Karpas-422 (cell line): ENCODE data around the gene MRPS33. TPM values are rescaled to one million over a fixed set of nuclear protein-coding genes. Genes with fewer than 3 reads are reported as not detected.

Source experiments
- DNase-seq: peaks from one replicate; pipeline ENCODE4 v3.0.0-alpha.2; 2015
- H2AFZ ChIP-seq: fragments of 200-600 bp; sonication (generic); 2 replicates; pipeline ENCODE4 v1.6.1; 2014; ENCODE audit warnings: antibody characterized with exemption, low read length, mixed read lengths
- H3K27ac ChIP-seq: fragments of 200-600 bp; sonication (generic); 2 replicates; pipeline ENCODE4 v1.5.1; 2014; ENCODE audit warnings: mild to moderate bottlenecking, low read length, moderate library complexity
- H3K27me3 ChIP-seq: fragments of 200-600 bp; sonication (generic); 2 replicates; pipeline ENCODE4 v1.6.1; 2014; ENCODE audit warnings: low read length, mixed read lengths
- H3K36me3 ChIP-seq: fragments of 200-600 bp; sonication (generic); 2 replicates; pipeline ENCODE4 v1.6.1; 2014; ENCODE audit warnings: low read length, mixed read lengths; ENCODE audit not compliant: insufficient read depth
- H3K4me1 ChIP-seq: fragments of 200-600 bp; sonication (generic); 2 replicates; pipeline ENCODE4 v1.6.1; 2014; ENCODE audit warnings: mild to moderate bottlenecking, low read length, mixed read lengths
- H3K4me2 ChIP-seq: fragments of 200-600 bp; sonication (generic); 2 replicates; pipeline ENCODE4 v1.6.1; 2014; ENCODE audit warnings: low read length, low read depth, mild to moderate bottlenecking; ENCODE audit not compliant: poor library complexity, severe bottlenecking
- H3K4me3 ChIP-seq: fragments of 200-600 bp; sonication (generic); 2 replicates; pipeline ENCODE4 v1.5.1; 2014; ENCODE audit warnings: mild to moderate bottlenecking, antibody characterized with exemption, low read length, mixed read lengths
- H3K79me2 ChIP-seq: fragments of 200-600 bp; sonication (generic); 2 replicates; pipeline ENCODE4 v1.6.1; 2014; ENCODE audit warnings: mild to moderate bottlenecking, low read length, mixed read lengths
- H3K9ac ChIP-seq: fragments of 200-600 bp; sonication (generic); 2 replicates; pipeline ENCODE4 v1.6.0; 2014; ENCODE audit warnings: low read length
- H3K9me2 ChIP-seq: fragments of 200-600 bp; sonication (generic), shearing (Covaris generic); replicated peaks from 2 replicates; pipeline ENCODE4 v1.6.0; 2014; ENCODE audit warnings: mild to moderate bottlenecking, low read length, moderate library complexity; ENCODE audit not compliant: insufficient read depth
- H3K9me3 ChIP-seq: fragments of 300-700, 200-600 bp; sonication (generic); 2 replicates; pipeline ENCODE4 v1.6.1; 2014; ENCODE audit warnings: low read length, mixed read lengths
- H4K20me1 ChIP-seq: fragments of 200-600 bp; sonication (generic); 2 replicates; pipeline ENCODE4 v1.6.1; 2014; ENCODE audit warnings: mild to moderate bottlenecking, antibody characterized with exemption, low read length, low read depth; ENCODE audit not compliant: insufficient read depth
- total RNA-seq: library from RNA; depleted of rRNA; stranded (reverse); fragments of >200 nt; shearing (Covaris generic); gene quantifications from 2 replicates; pipeline ENCODE4 v1.2.3, GENCODE V29; 2014; ENCODE audit warnings: low replicate concordance; rRNA removed

MRPS33 gene
- 25.2 and 26.8 TPM in 2 replicates for total RNA-seq

GRCh38 chr7:141014524-141015395 lies at the start of gene MRPS33:
Gene MRPS33 (minus strand): TSS chr7:141014952. CDS start chr7:141010633, 4,319 bp downstream.
- H3K4me2 ChIP-seq: peak within 1 kb of the TSS; percentile 57
- peak within 1 kb of the TSS; percentile 83; the same call in 1 of the 2 replicates for H2AFZ ChIP-seq
- no peaks in the 10 kb centered on the region for H3K36me3 ChIP-seq
- H3K27me3 ChIP-seq: no peaks in the 10 kb centered on the region
- H3K4me3 ChIP-seq: peak within 1 kb of the TSS; percentile 71
- H4K20me1 ChIP-seq: no peaks in the 10 kb centered on the region
- no peaks in the 10 kb centered on the region for H3K9me3 ChIP-seq
- H3K4me1 ChIP-seq: peaks cover 13% of the 10 kb centered on the region
- peak within 1 kb of the TSS; percentile 71 for H3K9ac ChIP-seq
- H3K9me2 ChIP-seq: no peaks in the 10 kb centered on the region
- peaks cover 23% of the 10 kb centered on the region for H3K79me2 ChIP-seq
- peak within 1 kb of the TSS; percentile 60 for H3K27ac ChIP-seq
- DNase-seq: peak; percentile 96

- Histone ChIP-seq H3K9me3 (no peaks in the 10 kb centered on the region), H3K36me3 (no peaks in the 10 kb centered on the region), H3K4me2 (no peak overlapping the region), H3K9ac (no peak overlapping the region), H3K27me3 (0 out of 2 replicates have a peak, but pooled peaks cover 2% of the 10 kb centered on the region), H3K27ac (no peak overlapping the region), H3K9me2 (no peaks in the 10 kb centered on the region), H3K4me1 (no peaks in the 10 kb centered on the region), H3K79me2 (no peaks in the 10 kb centered on the region), H2AFZ (no peak overlapping the region), H3K4me3 (no peak overlapping the region), H4K20me1 (no peaks in the 10 kb centered on the region)
- DNase-seq: no peak
These were observed 43.0 kb upstream of the MRPS33 start for GRCh38 chr7:141057788-141058187.

DNA sequence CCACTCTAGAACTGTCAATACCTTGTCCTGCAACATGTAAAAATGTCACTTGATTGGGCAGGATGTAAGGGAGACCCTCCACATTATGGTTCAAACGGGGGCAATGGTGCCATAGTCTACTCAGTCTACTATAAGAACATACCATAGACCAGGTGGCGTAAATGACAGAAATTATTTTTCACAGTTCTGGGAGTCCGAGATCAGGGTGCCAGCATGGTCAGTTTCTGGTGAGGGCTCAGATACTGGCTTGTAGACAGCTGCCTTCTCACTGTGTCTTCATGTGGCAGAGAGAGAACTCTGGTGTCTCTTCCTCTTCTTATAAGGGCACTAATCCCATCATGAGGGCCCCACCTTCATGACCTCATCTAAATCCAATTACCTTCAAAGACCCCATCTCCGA lies 40.4 kb upstream of the MRPS33 start:
- no peaks in the 10 kb centered on the region for H3K9me2 ChIP-seq
- H3K79me2 ChIP-seq: no peaks in the 10 kb centered on the region
- 0 out of 2 replicates have a peak, but pooled peaks cover 2% of the 10 kb centered on the region for H3K27me3 ChIP-seq
- H2AFZ ChIP-seq: no peak overlapping the region
- no peak for DNase-seq
- H3K36me3 ChIP-seq: no peaks in the 10 kb centered on the region
- H3K9ac ChIP-seq: no peak overlapping the region
- no peak overlapping the region for H3K27ac ChIP-seq
- H3K4me2 ChIP-seq: no peak overlapping the region
- H3K4me1 ChIP-seq: no peaks in the 10 kb centered on the region
- H3K9me3 ChIP-seq: no peaks in the 10 kb centered on the region
- no peaks in the 10 kb centered on the region for H4K20me1 ChIP-seq
- no peak overlapping the region for H3K4me3 ChIP-seq

DNA sequence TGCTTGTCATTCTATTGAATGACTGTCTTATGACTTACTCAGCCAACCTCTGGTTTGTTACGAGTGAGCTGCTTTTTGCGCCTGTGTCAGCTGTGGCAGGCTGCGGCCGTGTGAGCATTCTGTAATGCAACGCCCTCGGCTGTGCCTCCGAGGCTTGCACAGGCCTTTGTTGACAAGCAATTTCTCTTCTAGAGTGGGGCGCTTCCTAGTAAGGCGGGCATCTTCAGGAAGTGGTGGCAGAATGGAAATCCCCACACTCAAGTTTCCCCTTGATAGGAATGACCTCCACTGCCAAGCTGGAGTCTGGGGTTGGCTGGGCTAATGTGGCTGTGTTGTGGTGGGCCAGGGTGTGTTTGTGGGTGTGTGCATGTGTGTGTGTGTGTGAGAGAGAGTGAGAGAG lies 38.9 kb upstream of the MRPS33 start:
- no peaks in the 10 kb centered on the region for H3K4me1 ChIP-seq
- H3K4me2 ChIP-seq: no peak overlapping the region
- H3K79me2 ChIP-seq: no peaks in the 10 kb centered on the region
- no peak overlapping the region for H2AFZ ChIP-seq
- no peaks in the 10 kb centered on the region for H4K20me1 ChIP-seq
- no peak overlapping the region for H3K27ac ChIP-seq
- no peaks in the 10 kb centered on the region for H3K36me3 ChIP-seq
- no peak for DNase-seq
- no peak overlapping the region for H3K9ac ChIP-seq
- H3K9me3 ChIP-seq: no peaks in the 10 kb centered on the region
- no peak overlapping the region for H3K4me3 ChIP-seq
- no peaks in the 10 kb centered on the region for H3K9me2 ChIP-seq
- H3K27me3 ChIP-seq: 0 out of 2 replicates have a peak, but pooled peaks cover 2% of the 10 kb centered on the region

DNA sequence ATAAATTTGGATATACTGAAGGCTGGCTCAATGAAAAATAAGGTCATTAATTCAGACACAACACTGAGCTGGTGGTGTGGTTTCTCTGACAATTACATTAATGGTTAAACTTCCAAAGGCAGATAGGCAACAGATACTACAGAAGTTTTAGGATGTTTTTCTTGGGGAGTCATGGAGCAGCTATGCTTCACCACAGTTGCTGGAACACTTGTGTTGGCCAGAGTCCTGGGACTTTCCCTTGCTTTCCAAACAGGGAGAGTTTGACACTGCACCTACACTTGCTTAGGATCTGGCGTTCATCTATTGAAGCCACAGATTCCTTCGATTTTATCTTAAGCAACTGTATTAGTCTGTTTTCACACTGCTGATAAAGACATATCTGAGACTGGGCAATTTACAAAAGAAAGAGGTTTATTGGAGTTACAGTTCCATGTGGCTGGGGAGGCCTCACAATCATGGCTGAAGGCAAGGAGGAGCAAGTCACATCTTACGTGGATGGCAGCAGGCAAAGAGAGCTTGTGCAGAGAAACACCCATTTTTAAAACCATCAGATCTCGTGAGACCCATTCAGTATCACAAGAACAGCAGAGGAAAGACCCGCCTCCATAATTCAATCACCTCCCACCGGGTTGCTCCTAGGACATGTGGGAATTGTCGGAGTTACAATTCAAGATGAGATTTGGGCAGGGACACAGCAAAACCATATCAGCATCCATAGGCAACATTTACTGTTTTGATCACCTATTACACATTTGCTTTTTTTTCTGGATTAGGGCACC lies 31.3 kb upstream of the MRPS33 start:
- Histone ChIP-seq H3K27me3 (no peaks in the 10 kb centered on the region), H3K79me2 (no peaks in the 10 kb centered on the region), H3K4me2 (no peak overlapping the region), H3K9me2 (no peaks in the 10 kb centered on the region), H3K9ac (no peak overlapping the region), H3K4me3 (no peak overlapping the region), H3K4me1 (no peaks in the 10 kb centered on the region), H2AFZ (no peak overlapping the region), H3K9me3 (no peaks in the 10 kb centered on the region), H4K20me1 (no peaks in the 10 kb centered on the region), H3K36me3 (no peaks in the 10 kb centered on the region), H3K27ac (no peak overlapping the region)
- no peak for DNase-seq

DNA sequence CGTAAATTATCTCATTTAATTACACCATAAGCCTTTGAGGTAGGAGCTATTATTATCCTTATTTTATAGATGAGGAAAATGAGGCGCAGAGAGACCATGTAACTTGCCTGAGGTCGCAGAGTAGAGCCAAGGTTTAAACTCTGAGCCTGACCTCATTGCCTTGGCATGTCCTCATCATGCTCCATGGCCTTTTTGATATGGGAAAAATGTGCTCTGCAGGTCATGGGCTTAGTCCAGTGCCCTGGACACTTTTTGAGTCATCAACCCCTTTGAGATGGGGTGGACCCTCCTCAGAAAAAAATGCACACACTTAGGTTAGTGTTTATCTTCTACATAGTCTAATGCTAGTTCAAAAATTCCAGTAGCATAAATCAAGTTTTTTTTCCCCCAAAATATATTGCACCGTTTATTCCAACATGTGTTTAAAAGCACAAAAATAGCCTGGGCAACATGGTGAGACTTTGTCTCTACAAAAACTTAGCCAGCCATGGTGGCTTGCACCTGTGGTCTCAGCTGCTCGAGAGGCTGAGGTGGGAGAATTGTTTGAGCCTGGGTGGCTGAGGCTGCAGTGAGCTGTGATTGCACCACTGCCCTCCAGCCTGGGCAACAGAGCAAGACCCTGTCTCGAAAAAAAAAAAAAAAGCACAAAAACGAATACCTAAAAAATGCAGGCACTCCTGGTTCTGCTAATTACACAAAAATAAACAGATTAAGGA lies 30.5 kb upstream of the MRPS33 start:
- Histone ChIP-seq H3K4me1 (no peaks in the 10 kb centered on the region), H3K9me2 (no peaks in the 10 kb centered on the region), H3K79me2 (no peaks in the 10 kb centered on the region), H3K27ac (no peak overlapping the region), H3K9me3 (no peaks in the 10 kb centered on the region), H3K4me3 (no peak overlapping the region), H3K36me3 (no peaks in the 10 kb centered on the region), H3K27me3 (no peaks in the 10 kb centered on the region), H4K20me1 (no peaks in the 10 kb centered on the region), H3K4me2 (no peak overlapping the region), H2AFZ (no peak overlapping the region), H3K9ac (no peak overlapping the region)
- no peak for DNase-seq

DNA sequence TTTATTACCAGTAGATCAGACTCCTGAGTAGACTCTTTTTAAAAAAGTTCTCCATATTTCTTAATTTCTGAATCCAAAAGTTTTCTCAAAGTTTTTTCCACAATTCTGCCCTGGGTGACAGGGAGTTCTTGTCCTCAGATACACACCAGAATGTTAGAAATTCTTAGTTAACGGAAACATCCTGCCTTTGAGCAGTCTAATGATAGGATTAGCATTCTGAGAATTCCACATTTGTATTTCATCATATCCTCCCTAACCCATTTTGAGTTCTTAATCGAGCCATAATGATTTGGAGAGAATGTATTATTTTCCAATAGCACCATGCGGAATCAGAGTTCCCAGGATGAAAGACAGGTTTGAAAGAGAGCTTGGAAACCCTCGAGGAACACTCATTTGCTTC lies 28.9 kb upstream of the MRPS33 start:
- no peak overlapping the region for H3K4me3 ChIP-seq
- no peak overlapping the region for H3K9ac ChIP-seq
- no peak overlapping the region for H3K27ac ChIP-seq
- H3K9me2 ChIP-seq: no peaks in the 10 kb centered on the region
- H3K79me2 ChIP-seq: no peaks in the 10 kb centered on the region
- H3K4me2 ChIP-seq: no peak overlapping the region
- H3K36me3 ChIP-seq: no peaks in the 10 kb centered on the region
- H2AFZ ChIP-seq: no peak overlapping the region
- no peaks in the 10 kb centered on the region for H3K4me1 ChIP-seq
- DNase-seq: no peak
- H3K9me3 ChIP-seq: no peaks in the 10 kb centered on the region
- no peaks in the 10 kb centered on the region for H4K20me1 ChIP-seq
- H3K27me3 ChIP-seq: no peaks in the 10 kb centered on the region
